NCI-H1436 treated with DMSO at 0.1 percent for 48 hours (cell line): ENCODE data around the gene PACSIN2.
"Not testable (repeated sequence)": the region's sequence is repeated elsewhere in the genome, so short reads cannot be mapped to it uniquely, and the experiment has no call there.

Experiments used
- DNase-seq: peaks from one replicate; lab custom pipeline; 2025; lab: John Stamatoyannopoulos, UW

Gene PACSIN2

DNA sequence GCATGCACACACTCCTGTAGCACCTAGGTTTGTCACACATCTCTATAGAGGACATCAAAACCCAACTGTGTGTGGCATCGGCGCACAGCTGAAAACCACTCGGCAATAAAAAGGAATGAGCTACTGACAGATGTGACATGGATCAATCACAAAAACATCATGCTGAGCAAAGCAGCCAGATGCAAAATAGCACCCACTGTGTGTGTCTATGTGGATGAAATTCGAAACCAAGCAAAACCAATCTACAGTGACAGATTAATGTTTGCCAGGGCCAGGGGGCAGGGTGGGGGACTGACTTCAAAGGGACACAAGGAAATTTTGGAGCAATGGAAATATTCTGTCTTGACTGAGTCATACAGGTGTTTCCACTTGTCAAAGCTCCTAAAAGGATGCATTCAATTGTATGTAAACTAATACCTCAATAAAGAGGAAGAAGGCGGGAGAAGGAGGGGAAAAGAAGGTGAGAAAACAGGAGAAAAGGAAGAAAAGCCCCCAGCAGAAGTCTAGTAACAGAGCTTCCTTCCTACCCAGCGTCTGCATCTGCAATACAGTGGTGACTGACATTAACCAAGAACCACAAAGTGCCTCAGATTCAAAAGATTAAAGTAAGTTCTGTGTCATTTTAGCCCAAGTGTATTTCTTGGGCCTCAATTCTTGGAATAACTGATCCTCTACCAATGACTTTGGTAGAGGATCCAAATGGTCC lies 49.8 kb downstream of the PACSIN2 start:
- no peak for DNase-seq

DNA sequence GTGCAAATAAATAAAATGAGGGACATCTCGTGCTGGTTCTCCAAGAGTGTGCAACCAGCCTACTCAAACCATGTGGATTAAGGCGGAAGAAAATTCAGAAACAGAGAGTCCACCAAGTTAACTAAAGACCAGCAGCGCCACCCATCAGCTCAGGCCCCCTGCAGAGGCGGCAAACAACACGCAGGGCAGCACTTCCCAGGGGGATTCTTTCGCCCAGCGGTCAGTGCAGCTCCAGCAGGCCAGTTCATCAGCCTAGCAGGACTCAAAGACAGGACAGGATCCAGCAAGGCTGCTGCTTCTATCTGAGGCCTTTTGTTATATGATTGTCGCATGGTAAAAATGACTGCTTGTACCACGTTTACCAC lies 51.7 kb downstream of the PACSIN2 start:
- DNase-seq: no peak

DNA sequence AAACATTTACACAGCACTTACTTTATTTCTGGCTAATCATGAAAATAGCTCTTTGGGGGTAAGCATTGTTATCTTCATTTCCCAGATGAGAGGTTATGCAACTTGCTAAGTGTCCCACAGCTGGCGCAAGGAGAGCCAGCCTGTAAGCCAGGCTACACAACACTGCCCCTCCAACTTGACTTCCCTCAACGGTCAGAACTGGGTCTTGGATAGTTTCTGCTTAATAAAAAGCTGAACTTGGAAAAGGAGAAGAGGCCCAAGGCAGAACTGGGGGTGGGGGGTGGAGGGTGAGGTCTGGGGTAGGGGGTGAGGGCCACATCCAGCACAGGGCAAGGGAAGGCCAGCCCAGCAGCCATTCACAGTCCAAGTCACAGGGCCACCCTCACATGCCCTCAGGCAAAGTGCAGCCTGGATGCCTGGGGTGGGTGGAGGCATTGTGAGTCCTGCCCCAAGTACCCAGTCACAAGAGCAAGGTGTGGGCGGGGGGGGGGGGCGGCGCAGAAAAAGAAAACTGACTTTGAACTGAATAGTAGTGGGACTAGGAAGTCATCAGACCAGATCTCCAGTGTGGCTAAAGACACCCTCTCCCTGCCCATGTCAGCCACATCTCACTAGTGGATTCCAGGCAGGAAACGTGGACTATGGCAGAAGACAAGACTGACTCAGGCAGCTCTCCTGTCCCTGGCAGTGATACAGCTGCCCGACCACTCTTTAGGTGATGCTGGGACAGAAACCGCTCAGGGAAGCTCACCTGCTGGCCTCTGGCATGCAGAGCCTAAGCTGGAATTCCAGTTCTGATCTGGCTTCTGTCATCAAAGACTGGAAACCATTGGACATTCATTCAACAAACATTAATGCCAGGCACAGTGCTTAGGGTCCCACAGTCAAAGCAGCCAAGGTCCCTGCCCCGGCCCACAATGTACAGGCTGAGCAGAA lies 52.4 kb downstream of the PACSIN2 start:
- no peak for DNase-seq

DNA sequence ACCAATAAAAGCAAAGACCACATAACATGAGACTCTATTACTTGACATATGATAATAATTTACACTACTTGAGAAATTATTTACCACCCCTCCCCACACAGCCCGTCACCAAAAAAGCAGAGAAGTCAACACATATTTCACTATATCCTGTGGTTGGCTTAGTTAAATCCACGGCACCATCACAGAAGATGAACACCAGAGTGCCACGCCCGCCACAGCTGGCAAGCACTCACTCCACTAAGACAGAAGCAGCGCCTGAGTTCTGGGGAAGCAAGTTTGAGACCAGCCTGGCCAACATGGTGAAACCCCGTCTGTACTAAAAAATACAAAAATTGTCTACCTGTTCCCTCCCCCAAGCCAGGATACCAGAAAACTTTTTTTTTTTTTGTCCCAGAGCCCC lies 53.1 kb downstream of the PACSIN2 start:
- no peak for DNase-seq

- DNase-seq: not testable (repeated sequence)
Observed at GRCh38 chr22:42961400-42961690, 53.6 kb downstream of the PACSIN2 start.

- no peak for DNase-seq
Observed at GRCh38 chr22:42960531-42961399, 54.2 kb downstream of the PACSIN2 start.

GRCh38 chr22:42959576-42960509 lies 55.1 kb downstream of the PACSIN2 start:
- DNase-seq: no peak

DNA sequence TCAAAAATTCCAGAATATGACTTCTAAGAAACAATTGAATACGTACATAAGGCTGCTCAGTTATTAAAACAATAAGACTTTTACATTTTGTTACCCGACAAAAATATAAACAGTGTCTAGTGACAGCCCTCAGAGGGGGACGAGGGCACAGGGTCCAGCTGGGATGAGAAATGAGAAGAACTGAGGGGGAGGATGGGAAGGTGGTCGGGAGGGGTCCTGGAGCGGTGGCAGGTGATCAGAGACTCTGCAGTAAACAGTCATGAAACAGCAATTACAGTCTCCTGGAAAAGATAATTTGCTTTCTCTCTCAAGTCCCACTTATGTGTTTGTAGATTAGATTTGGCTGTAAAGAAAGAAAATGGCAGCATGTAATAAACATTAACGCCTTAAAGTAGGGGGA lies 56.0 kb downstream of the PACSIN2 start:
- no peak for DNase-seq

DNA sequence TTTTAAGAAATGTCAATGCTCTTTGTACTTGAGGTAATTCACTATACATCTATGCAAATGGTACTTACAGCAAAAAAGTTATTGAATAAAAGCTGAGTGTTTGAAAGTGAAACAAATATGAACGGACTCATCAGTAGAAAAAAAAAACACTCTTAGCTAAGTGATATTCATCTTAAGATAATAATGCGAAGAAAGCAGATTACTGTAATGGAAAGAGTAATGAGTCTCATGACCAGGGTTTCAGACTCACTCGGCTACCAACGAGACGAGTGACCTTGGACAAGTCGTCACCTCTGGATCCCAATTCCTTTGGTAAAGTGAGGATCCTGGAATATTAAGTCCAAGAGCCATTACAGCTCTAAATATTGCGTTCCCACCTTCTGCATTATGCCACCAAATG lies 57.0 kb downstream of the PACSIN2 start:
- no peak for DNase-seq

- DNase-seq: no peak
Observed at GRCh38 chr22:42957544-42957943, 57.4 kb downstream of the PACSIN2 start.

GRCh38 chr22:42955848-42956247 lies 59.1 kb downstream of the PACSIN2 start:
- no peak for DNase-seq

- no peak for DNase-seq
Observed at GRCh38 chr22:42955087-42955635, 59.8 kb downstream of the PACSIN2 start.

GRCh38 chr22:42953751-42954150 lies 61.2 kb downstream of the PACSIN2 start:
- DNase-seq: not testable (repeated sequence)

DNA sequence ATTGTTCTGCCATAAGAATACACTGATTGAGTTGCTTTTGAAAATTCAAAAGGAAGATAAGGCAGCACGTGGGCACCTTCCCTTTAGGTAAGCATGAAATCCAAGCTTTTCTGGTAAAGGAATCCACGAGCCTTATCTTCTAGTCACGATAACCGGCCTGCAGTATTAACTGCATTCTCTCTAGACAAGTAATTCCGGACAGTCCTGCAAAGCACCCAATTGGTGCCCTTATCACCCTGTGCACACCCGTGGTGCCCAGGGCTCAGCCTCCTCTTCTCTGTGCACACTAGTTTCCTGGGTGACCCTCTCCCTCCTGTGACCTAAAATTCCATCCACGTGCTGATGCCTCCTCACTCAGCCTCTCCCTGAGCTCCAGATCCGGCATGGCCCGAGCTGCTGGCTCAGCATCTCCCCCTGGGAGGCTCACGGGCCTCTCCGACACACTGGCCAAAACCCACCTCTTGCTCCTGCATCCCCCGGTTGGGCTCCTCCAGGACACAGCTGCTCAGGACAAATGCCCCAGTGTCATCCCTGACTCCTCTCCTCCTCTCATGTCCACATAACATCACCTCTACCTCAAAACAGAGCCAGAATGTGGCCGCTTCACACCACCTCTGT lies 63.7 kb downstream of the PACSIN2 start:
- no peak for DNase-seq

GRCh38 chr22:42950281-42950680 lies 64.7 kb downstream of the PACSIN2 start:
- no peak for DNase-seq

DNA sequence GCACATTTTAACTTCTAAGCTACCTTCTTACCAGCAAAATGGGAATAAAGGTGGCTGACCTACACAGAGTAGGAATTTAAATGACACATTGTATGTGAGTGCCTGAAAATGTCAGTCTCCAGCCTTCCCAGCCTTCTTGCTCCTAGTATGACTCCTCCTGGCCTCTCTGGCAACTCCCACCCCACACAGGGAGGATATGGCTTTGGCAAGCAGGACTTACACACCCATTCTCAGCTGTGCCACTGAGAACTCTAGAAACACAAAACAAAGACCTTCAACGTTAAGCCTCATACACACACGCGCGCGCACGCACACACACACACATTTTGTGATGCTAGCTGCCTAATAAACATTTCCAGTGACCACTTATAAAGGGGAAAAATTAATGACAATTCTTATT lies 65.8 kb downstream of the PACSIN2 start:
- DNase-seq: no peak

DNA sequence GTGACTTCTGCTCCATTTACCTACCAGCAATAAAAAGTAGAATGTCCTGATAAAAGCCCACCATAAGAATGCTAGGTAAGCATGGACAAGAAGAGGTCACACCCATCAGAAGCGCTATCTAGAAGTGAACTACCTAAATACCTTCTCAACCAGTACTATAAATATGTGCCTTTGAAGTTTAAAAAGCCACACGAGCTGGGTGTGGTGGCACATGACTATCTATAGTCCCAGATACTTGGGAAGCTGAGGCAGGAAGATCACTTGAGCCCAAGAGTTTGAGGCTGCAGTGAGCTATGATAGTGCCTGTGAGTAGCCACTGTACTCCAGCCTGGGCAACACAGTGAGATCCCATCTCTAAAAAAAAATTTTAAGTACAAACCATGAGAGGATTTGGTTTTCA lies 66.7 kb downstream of the PACSIN2 start:
- no peak for DNase-seq

- DNase-seq: no peak
Observed at GRCh38 chr22:42947211-42947990, 67.5 kb downstream of the PACSIN2 start.

DNA sequence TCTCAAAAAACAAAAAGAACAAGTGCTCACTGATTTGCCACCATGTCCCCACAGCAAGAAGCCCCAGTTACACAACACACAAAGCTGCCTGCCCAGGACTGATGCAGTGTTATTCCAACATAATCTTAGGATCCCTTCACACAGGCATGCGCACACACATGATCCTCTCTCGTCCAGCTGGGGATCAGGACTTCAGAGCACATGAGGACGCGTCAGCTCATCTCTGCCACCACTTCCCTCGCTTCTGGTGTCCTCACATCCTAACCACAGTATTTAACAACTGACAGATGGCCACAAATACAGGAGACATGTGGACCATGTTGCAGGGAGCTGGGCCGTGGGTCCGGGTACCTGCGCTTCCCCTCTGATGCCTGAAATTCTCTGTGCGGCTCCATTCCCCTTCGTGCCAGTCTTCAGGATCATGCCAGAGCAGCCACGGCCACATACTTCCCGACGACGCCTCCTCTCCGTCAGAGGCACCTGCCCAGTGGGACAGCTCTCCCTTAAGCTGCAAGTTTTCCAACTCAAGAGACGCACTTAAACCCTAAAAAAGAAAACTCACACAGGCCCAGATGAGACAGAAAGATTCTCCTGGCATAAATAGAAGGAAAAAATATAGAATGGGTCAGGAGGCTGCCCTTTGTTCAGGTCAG lies 68.3 kb downstream of the PACSIN2 start:
- no peak for DNase-seq
